ENCODE measurements around the gene PTCHD1.
A peak's percentile ranks its signal among the peaks of the same experiment; 100 is the strongest.

Gene PTCHD1

DNA sequence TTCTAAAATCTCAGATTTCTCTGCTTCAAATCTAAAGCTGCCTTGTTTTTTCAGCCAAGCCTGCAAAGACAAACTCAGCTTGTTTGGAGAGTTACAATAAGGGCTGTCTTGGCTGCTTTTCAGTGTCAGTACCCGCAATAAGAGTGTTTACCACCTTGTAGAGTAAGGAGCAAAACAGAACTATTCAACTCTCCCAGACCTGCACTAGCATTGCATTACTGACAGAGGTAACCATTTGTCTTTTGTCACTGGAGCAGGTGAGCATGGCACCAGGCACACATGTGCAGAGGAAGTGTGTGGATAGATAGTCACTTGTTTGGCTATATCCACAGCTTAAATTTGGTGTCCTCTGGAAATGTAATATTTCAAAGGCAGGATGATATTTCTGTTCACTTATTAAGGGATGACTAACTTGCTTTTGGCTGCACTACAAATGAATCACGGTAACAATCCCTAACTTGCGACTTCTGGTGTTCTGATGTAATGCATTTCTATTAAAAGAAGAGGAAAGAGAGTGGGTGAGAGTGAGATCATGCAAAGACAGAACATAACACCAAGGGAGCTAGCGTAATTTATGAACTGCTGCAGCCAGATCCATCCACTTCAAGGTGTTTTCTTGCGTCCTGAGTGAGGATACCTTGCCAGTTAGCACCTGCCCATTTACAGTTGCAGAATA, 38.6 kb downstream of the PTCHD1 start:
- TF ChIP-seq, protein P1, sequence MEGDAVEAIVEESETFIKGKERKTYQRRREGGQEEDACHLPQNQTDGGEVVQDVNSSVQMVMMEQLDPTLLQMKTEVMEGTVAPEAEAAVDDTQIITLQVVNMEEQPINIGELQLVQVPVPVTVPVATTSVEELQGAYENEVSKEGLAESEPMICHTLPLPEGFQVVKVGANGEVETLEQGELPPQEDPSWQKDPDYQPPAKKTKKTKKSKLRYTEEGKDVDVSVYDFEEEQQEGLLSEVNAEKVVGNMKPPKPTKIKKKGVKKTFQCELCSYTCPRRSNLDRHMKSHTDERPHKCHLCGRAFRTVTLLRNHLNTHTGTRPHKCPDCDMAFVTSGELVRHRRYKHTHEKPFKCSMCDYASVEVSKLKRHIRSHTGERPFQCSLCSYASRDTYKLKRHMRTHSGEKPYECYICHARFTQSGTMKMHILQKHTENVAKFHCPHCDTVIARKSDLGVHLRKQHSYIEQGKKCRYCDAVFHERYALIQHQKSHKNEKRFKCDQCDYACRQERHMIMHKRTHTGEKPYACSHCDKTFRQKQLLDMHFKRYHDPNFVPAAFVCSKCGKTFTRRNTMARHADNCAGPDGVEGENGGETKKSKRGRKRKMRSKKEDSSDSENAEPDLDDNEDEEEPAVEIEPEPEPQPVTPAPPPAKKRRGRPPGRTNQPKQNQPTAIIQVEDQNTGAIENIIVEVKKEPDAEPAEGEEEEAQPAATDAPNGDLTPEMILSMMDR (IDR thresholded peaks at IDR 0.05; ENCODE audit: insufficient read depth, low read depth, low read length, missing control alignments): no peak
- DNase-seq (ENCODE audit: low read depth): peak; percentile 85
- no peak overlapping the region for H3K4me3 ChIP-seq (ENCODE audit: low read length)

DNA sequence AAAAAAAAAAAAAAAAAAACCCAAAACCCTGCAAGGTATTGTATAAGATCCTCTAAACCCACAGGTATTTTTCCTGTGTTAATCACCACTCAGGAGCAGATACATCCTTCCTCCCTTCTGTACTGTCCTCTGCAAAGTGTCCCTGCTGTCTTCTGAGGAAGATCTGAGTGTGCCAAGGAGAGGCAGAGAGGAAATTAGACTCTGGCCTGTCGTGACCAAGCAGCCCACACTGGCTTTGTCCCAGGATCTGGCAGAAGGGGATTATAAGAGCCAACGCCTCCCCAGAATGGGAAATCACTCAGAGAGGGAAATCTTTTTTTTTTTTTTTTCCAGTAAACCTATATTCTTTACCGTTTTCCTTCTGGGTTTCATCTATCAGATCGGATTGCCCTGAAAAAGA, 39.6 kb downstream of the PTCHD1 start:
- H3K4me3 ChIP-seq (ENCODE audit: low read length): no peak overlapping the region
- TF ChIP-seq, protein P1 (IDR thresholded peaks at IDR 0.05; ENCODE audit: insufficient read depth, low read depth, low read length, missing control alignments): no peak
- peak; percentile 14 for DNase-seq (ENCODE audit: low read depth)

DNA sequence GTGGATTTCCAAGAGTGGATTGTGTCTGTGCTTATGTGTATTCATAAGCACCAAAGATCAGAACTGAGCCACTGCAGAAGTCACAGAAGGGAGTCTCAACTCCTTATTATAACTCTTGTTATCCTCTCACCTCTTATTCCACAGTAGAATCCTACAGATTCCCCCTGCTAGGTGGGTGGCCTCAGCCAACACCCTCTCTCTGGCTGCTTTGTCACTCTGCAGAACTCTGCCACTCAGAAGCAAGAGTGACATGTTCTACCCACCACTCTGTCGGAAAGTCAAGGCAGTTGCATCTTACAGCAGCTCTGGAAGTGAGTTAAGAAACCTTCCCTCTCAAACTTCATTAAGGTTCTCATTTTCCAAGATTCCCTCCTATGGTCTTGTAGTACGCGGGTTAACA, 41.9 kb downstream of the PTCHD1 start:
- no peak overlapping the region for H3K4me3 ChIP-seq (ENCODE audit: low read length)
- DNase-seq (ENCODE audit: low read depth): no peak
- TF ChIP-seq, protein P1 (IDR thresholded peaks at IDR 0.05; ENCODE audit: insufficient read depth, low read depth, low read length, missing control alignments): no peak

DNA sequence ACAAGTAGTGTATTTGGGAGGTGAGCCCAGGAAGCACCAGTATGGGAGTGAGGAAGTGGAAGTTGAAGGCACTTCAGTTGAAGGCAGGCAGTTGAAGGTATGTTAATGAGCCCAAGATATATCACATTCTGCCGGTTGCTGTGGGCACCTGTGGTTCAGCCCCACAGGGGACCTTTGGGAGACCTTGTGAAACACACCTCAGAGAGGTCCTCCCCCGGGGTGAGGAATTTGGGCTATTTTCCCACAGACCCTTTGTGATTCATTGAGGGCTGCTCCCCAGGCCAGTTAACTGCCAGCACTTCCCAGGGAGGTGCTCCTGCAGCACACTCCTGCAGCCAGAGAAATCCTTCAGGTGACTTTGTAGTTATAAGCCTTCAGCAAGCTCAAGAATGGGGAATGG, 45.9 kb downstream of the PTCHD1 start:
- no peak for DNase-seq (ENCODE audit: low read depth)
- no peak overlapping the region for H3K4me3 ChIP-seq (ENCODE audit: low read length)
- TF ChIP-seq, protein P1 (IDR thresholded peaks at IDR 0.05; ENCODE audit: insufficient read depth, low read depth, low read length, missing control alignments): no peak

DNA sequence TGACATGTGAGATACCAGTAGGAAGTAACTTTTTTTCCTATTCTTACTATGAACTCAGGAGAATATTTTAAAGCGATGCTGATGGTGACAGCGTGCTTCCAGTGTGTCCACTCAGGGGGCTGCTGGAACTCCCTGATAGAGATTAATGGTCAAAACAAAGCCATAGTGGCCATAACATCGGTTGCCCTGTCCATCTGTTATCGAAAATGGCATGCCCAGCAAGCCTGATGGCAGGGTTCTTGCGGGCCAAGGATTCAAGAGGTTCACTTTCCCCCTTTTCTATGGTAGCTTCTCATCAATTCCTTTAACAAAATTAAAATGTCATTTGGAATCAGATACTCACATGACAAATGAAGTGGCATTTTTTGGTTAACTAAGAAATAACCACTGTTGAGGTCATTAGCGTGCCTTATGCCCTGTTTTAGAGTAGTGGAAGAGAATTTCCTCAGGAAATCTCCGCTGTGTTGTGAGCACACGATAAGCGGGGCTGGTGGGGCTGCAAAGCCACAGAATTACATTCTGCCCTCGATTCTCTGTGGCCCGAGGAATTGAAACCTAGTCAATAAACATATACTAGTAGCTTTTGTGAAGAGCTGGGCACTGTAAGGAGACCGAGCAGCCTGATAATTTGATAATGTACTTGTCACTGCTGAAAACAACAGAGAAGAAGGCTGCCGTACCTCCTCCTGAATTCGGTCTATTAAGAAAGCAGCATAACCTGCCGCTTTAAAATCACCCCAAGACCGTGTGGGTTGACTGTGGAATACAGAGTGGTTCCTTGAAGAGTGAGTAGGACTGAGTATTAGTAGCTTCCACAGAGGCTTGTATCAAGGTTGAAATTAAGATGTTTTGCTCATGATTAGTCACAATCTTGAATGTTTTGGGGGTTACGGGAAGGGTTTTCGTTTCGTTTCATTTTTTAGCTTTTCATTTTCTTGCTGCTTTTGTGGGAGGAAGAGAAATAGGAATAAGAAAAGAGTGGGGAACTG, 46.7 kb downstream of the PTCHD1 start:
- DNase-seq (ENCODE audit: low read depth): no peak
- H3K4me3 ChIP-seq (ENCODE audit: low read length): no peak overlapping the region
- TF ChIP-seq, protein P1 (IDR thresholded peaks at IDR 0.05; ENCODE audit: insufficient read depth, low read depth, low read length, missing control alignments): no peak

DNA sequence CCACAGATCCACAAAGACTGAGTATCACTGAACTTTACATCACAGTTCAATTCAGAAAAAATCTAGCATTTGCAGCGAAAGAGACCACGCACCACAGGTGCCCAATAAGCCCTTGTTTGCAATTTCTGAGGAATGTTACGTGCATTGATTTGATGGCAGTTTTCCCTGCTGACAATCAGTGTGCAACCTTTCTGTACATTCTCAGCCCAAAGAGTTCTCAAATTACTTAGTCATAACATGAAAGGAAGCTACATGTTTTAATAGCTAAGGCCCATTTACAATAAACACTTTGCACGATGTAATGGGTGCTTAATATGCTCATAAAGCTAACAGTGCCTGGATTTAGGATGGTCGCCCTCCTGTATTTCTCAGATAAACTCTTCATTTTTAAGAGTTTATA, 47.9 kb downstream of the PTCHD1 start:
- no peak for DNase-seq (ENCODE audit: low read depth)
- H3K4me3 ChIP-seq (ENCODE audit: low read length): no peak overlapping the region
- TF ChIP-seq, protein P1 (IDR thresholded peaks at IDR 0.05; ENCODE audit: insufficient read depth, low read depth, low read length, missing control alignments): no peak
